ENCODE results near the gene ZC3H7B. TPM values are rescaled to one million over a fixed set of nuclear protein-coding genes. Genes with fewer than 3 reads are reported as not detected.
"Not testable (repeated sequence)": the region's sequence is repeated elsewhere in the genome, so short reads cannot be mapped to it uniquely, and the experiment has no call there.

Gene ZC3H7B
- total RNA-seq, 4 donors from 2014 or later = 39.0 to 65.2 (median 39.5) TPM

DNA sequence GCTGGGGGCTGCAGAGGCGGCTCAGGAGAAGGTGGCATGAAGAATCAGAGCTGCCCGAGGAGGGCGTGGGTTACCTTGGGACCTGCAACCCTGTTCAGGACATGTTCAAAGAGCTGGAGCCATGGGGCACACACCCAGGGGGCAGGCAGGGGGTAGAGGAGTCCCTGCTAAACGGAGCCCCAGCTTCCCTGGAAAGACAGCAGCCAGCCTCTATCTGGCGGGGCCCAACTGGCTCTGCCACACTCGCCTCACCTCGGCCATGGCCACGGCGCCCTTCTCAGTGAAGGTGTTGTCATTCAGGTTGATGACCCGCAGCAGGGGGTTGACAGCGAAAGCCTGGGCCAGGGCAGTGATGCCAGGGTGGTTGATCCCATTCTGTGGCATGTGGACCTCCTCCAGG lies 43.6 kb upstream of the ZC3H7B start:
- WGBS, 2 donors (ENCODE audit: low coverage in 1 of 2) = 90 to 100% methylated on average over 2 to 3 of the region's 11 CpGs
- no peaks in the 10 kb centered on the region for H3K9me3 ChIP-seq
- no peak overlapping the region for H3K27ac ChIP-seq
- peaks cover 0 to 10% (median 0%) of the 10 kb centered on the region in 3 donors for H3K4me1 ChIP-seq
- H3K27me3 ChIP-seq = no peaks in the 10 kb centered on the region
- H3K4me3 ChIP-seq = no peak overlapping the region
- H3K36me3 ChIP-seq = peaks cover 0 to 100% of the 10 kb centered on the region in 2 donors
- no peak for ATAC-seq
- TF ChIP-seq POLR2AphosphoS5 (IDR thresholded peaks at IDR 0.05) = no peak
- TF ChIP-seq POLR2A (IDR thresholded peaks at IDR 0.05) = no peak
- TF ChIP-seq EP300 (IDR thresholded peaks at IDR 0.05) = no peak
- TF ChIP-seq, protein P1, sequence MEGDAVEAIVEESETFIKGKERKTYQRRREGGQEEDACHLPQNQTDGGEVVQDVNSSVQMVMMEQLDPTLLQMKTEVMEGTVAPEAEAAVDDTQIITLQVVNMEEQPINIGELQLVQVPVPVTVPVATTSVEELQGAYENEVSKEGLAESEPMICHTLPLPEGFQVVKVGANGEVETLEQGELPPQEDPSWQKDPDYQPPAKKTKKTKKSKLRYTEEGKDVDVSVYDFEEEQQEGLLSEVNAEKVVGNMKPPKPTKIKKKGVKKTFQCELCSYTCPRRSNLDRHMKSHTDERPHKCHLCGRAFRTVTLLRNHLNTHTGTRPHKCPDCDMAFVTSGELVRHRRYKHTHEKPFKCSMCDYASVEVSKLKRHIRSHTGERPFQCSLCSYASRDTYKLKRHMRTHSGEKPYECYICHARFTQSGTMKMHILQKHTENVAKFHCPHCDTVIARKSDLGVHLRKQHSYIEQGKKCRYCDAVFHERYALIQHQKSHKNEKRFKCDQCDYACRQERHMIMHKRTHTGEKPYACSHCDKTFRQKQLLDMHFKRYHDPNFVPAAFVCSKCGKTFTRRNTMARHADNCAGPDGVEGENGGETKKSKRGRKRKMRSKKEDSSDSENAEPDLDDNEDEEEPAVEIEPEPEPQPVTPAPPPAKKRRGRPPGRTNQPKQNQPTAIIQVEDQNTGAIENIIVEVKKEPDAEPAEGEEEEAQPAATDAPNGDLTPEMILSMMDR (IDR thresholded peaks at IDR 0.05) = no peak

DNA sequence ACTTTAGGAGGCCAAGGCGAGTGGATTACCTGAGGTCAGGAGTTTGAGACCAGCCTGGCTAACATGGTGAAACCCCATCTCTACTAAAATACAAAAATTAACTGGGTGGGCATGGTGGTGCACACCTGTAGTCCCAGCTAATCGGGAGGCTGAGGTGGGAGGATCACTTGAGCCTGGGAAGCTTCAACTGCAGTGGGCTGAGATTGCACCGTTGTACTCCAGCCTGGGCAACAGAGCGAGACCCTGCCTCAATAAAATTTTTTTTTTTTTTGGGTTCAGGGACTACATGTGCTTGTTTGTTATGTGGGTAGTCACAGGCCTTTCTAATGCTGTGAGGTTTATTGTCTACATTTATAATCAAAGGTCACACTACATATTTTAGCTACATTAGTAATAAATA lies 41.6 kb upstream of the ZC3H7B start:
- H3K27me3 ChIP-seq, H3K4me3 ChIP-seq, H3K27ac ChIP-seq, ATAC-seq, H3K9me3 ChIP-seq: not testable (repeated sequence)
- Histone ChIP-seq H3K4me1 (peaks cover 0 to 10% (median 0%) of the 10 kb centered on the region in 3 donors), H3K36me3 (peaks cover 0 to 100% of the 10 kb centered on the region in 2 donors)
- WGBS, 2 donors (ENCODE audit: low coverage in 1 of 2) = 100% methylated on average over 4 of the region's 4 CpGs; no CpG with 5 or more reads in 1 of the 2 donors

DNA sequence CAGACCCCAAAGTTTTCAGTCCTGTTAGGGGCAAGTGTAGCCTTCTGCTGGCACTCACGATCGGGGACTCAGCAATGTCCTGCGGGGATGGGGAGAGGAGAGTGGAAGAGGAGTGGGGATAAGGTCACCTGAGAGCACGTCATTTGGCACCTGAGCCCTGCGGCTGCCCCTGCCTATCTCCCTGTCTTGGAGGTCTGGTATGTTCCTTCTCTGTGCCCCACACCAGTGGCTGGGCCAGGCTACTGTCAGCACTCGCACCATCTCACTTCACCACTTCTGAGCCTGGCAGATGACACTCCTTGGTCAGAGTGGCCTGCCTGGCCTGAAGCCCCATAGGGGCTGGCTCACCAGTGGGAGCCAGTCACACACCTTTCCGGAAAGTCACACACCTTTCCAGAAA lies 40.5 kb upstream of the ZC3H7B start:
- Histone ChIP-seq H3K36me3 (peaks cover 0 to 99% of the 10 kb centered on the region in 2 donors), H3K4me1 (peaks cover 0 to 10% (median 0%) of the 10 kb centered on the region in 3 donors), H3K9me3 (no peaks in the 10 kb centered on the region), H3K4me3 (no peak overlapping the region), H3K27ac (no peak overlapping the region), H3K27me3 (no peaks in the 10 kb centered on the region)
- TF ChIP-seq, protein P1 (IDR thresholded peaks at IDR 0.05) = no peak
- TF ChIP-seq POLR2AphosphoS5 (IDR thresholded peaks at IDR 0.05) (no peak), POLR2A (IDR thresholded peaks at IDR 0.05) (no peak), EP300 (IDR thresholded peaks at IDR 0.05) (no peak)
- ATAC-seq = no peak
- 100% methylated on average over 2 of the region's 7 CpGs; no CpG with 5 or more reads in 1 of the 2 donors for WGBS, 2 donors (ENCODE audit: low coverage in 1 of 2)

DNA sequence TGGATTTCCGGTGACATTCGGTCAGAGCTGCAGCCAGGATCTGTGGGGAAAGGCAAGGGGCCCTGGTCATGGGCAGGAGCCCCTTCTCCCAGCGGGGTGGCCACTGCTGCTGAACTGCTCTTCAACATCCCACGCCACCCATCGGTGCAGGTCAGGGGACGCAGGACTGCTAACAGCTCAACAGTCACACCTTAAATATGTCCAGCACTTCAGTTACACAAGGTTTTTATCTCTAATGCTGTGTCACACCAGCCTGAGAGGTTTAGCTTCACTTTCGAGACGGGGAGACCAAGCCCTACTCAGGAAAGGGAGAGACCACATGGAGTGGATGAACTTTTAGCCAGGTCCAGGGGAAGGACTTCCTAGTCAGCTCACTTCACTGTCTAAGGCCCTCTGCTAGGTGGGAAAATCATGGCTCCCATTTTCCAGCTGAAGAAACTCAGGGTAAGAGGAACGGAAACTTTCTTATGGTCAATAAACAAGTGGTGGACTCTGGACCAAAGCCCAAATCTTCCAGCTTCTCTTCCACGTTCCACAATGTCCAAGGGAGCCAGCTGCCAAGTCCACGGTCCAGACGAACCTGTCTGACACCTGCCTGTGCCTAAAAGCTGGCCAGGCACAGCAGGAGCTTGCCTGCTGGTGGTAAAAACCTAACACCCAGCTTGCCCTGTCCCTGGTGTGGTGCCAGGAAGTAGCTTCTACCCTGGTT lies 39.6 kb upstream of the ZC3H7B start:
- 41 to 100% methylated on average over 1 to 5 of the region's 12 CpGs for WGBS, 2 donors (ENCODE audit: low coverage in 1 of 2)
- H3K4me1 ChIP-seq = peaks cover 0 to 5% (median 0%) of the 10 kb centered on the region in 3 donors
- TF ChIP-seq POLR2A (IDR thresholded peaks at IDR 0.05) (no peak), EP300 (IDR thresholded peaks at IDR 0.05) (no peak), POLR2AphosphoS5 (IDR thresholded peaks at IDR 0.05) (no peak)
- TF ChIP-seq, protein P1 (IDR thresholded peaks at IDR 0.05) = no peak
- peaks cover 0 to 97% of the 10 kb centered on the region in 2 donors for H3K36me3 ChIP-seq
- ATAC-seq = no peak
- no peak overlapping the region for H3K27ac ChIP-seq
- no peaks in the 10 kb centered on the region for H3K9me3 ChIP-seq
- no peak overlapping the region for H3K4me3 ChIP-seq
- no peaks in the 10 kb centered on the region for H3K27me3 ChIP-seq

DNA sequence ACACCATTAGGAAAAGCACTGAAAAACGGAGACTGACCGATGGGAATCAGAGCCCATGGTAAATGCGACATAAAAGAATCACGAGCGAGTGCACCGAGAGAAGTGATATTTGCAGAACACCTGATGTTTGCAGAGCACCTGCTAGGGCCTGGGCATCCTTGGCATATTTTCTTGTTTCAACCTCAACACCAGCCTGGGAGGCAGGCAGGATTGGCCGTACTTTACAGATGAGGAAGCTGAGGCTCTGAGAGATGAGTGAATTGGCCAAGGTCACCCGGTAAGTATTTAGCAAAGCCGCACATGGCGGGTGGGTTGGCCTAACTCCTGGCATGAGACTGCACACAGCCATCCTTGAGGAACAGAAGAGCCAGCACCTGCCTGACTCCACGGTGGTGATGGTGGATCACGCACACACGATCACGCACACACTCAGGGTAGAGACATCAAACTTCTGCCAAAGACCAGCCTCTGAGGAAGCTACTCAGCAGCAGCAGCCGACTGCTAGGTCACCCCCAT lies 39.0 kb upstream of the ZC3H7B start:
- Histone ChIP-seq H3K36me3 (peaks cover 0 to 97% of the 10 kb centered on the region in 2 donors), H3K9me3 (no peaks in the 10 kb centered on the region), H3K27ac (no peak overlapping the region), H3K4me3 (no peak overlapping the region), H3K4me1 (no peaks in the 10 kb centered on the region), H3K27me3 (no peaks in the 10 kb centered on the region)
- TF ChIP-seq POLR2AphosphoS5 (IDR thresholded peaks at IDR 0.05) = no peak
- TF ChIP-seq, protein P1 (IDR thresholded peaks at IDR 0.05) = no peak
- no peak for ATAC-seq
- WGBS, 2 donors (ENCODE audit: low coverage in 1 of 2) = 80 to 97% methylated on average over 5 to 11 of the region's 15 CpGs
